Colon (tissue), 2 donors: ENCODE results near the gene TMEM184B.
"Not testable (repeated sequence)": the region's sequence is repeated elsewhere in the genome, so short reads cannot be mapped to it uniquely, and the experiment has no call there.

Experiments
- FAIRE-seq: peaks from 2 replicates; lab custom pipeline; 2012; peaks lifted over from hg19 to GRCh38; lab: Jason Lieb, UNC
- donor health status: control.
- donor health status: control.

Gene TMEM184B

GRCh38 chr22:38249301-38249700, 23.5 kb downstream of the TMEM184B start:
- no peak for FAIRE-seq

- FAIRE-seq = no peak
Observed at GRCh38 chr22:38248280-38248679, 24.5 kb downstream of the TMEM184B start.

- no peak for FAIRE-seq
Observed at GRCh38 chr22:38247713-38248112, 25.1 kb downstream of the TMEM184B start.

GRCh38 chr22:38246692-38247091, 26.1 kb downstream of the TMEM184B start:
- FAIRE-seq = no peak

GRCh38 chr22:38246046-38246658, 26.7 kb downstream of the TMEM184B start:
- no peak for FAIRE-seq

GRCh38 chr22:38244106-38244505, 28.7 kb downstream of the TMEM184B start:
- FAIRE-seq = no peak

- no peak for FAIRE-seq
Observed at GRCh38 chr22:38243007-38243765, 29.6 kb downstream of the TMEM184B start.

GRCh38 chr22:38240734-38241252, 32.0 kb downstream of the TMEM184B start:
- no peak for FAIRE-seq

GRCh38 chr22:38239101-38239761, 33.6 kb downstream of the TMEM184B start:
- no peak for FAIRE-seq

- no peak for FAIRE-seq
Observed at GRCh38 chr22:38238519-38239071, 34.2 kb downstream of the TMEM184B start.

GRCh38 chr22:38236786-38237185, 36.0 kb downstream of the TMEM184B start:
- no peak for FAIRE-seq

- FAIRE-seq = no peak
Observed at GRCh38 chr22:38235240-38235850, 37.5 kb downstream of the TMEM184B start.

- FAIRE-seq = not testable (repeated sequence)
Observed at GRCh38 chr22:38233856-38234255, 39.0 kb downstream of the TMEM184B start.

- no peak for FAIRE-seq
Observed at GRCh38 chr22:38233427-38233826, 39.4 kb downstream of the TMEM184B start.

GRCh38 chr22:38232196-38232595, 40.6 kb downstream of the TMEM184B start:
- no peak for FAIRE-seq

- FAIRE-seq = no peak
Observed at GRCh38 chr22:38230916-38231315, 41.9 kb downstream of the TMEM184B start.

GRCh38 chr22:38230108-38230825, 42.5 kb downstream of the TMEM184B start:
- FAIRE-seq = no peak

GRCh38 chr22:38228873-38229740, 43.7 kb downstream of the TMEM184B start:
- FAIRE-seq = no peak

- FAIRE-seq = no peak
Observed at GRCh38 chr22:38228326-38228872, 44.4 kb downstream of the TMEM184B start.
